A549 (cell line): ENCODE data around the gene SRRT. TPM values are rescaled to one million over a fixed set of nuclear protein-coding genes. Genes with fewer than 3 reads are reported as not detected.
"Not testable (repeated sequence)": the region's sequence is repeated elsewhere in the genome, so short reads cannot be mapped to it uniquely, and the experiment has no call there.

Experiments used
- ATAC-seq, 2 experiments: fragments of 200-7000 bp in 1 of 2; fragments of >200 bp in 1 of 2; cut with Nextera tagmentation in 1 of 2; cut with Tn5 transposase in 1 of 2; 3 replicates each; pipeline versions ENCODE4 v1.8.0 to v1.9.1; 2018 to 2020; ENCODE audit warnings: mild to moderate bottlenecking in 1 of 2, moderate library complexity in 1 of 2
- CTCF ChIA-PET: fragments of 300-600 bp; sonication (Branson Sonifier 250); formaldehyde crosslinking; extraction: SDS; loops from one replicate; lab custom pipeline; 2021; ENCODE audit warnings: antibody characterized with exemption, inconsistent platforms; lab: Yijun Ruan, JAX
- POLR2A ChIA-PET: fragments of 350-600 bp; formaldehyde crosslinking; extraction: SDS; loops from one replicate; lab custom pipeline; 2021; ENCODE audit warnings: antibody characterized with exemption, inconsistent platforms; lab: Yijun Ruan, JAX
- DNase-seq, 2 experiments: peaks; one replicate each; pipeline versions ENCODE4 v3.0.0 to v3.0.0-alpha.2; 2011 to 2016; ENCODE audit warnings: low read depth in 1 of 2, low spot score in 1 of 2
- FAIRE-seq: peaks from 2 replicates; lab custom pipeline; 2011; peaks lifted over from hg19 to GRCh38; lab: Jason Lieb, UNC
- H3K27ac ChIP-seq, 2 experiments: fragments of >200 bp; sonication (Bioruptor Twin); formaldehyde crosslinking; 3 replicates each; pipeline ENCODE4 v1.5.1; 2016 to 2017
- H3K4me1 ChIP-seq: fragments of >200 bp; sonication (Bioruptor Twin); formaldehyde crosslinking; 3 replicates; pipeline ENCODE4 v1.6.1; 2016
- H3K4me2 ChIP-seq: fragments of >200 bp; sonication (Bioruptor Twin); formaldehyde crosslinking; 3 replicates; pipeline ENCODE4 v1.6.1; 2016
- H3K4me3 ChIP-seq: fragments of >200 bp; sonication (Bioruptor Twin); formaldehyde crosslinking; 3 replicates; pipeline ENCODE4 v1.5.1; 2016
- H3K9me3 ChIP-seq: fragments of >200 bp; sonication (Bioruptor Twin); formaldehyde crosslinking; 3 replicates; pipeline ENCODE4 v1.6.1; 2016
- CEBPB ChIP-seq, 2 experiments: fragments of >200 bp in 1 of 2; sonication (Bioruptor Twin) in 1 of 2; formaldehyde crosslinking in 1 of 2; IDR thresholded peaks; 2 replicates each; pipeline ENCODE4 v1.6.1; 2012 to 2016
- EHMT2 ChIP-seq: fragments of 200-600 bp; sonication (generic); IDR thresholded peaks from 2 replicates; pipeline ENCODE4 v1.6.1; 2016; ENCODE audit warnings: antibody characterized with exemption, low read depth, mild to moderate bottlenecking, moderate library complexity
- FOSL2 ChIP-seq, 2 experiments: fragments of 450-650 bp in 1 of 2; fragments of >200 bp in 1 of 2; sonication (Bioruptor Twin) in 1 of 2; formaldehyde crosslinking; IDR thresholded peaks; 2 replicates each; pipeline versions ENCODE4 v1.5.0 to v1.6.1; 2016 to 2020; ENCODE audit warnings: mild to moderate bottlenecking in 1 of 2, moderate library complexity in 1 of 2
- HDAC2 ChIP-seq: fragments of 200-600 bp; sonication (generic); IDR thresholded peaks from 2 replicates; pipeline ENCODE4 v1.6.1; 2016
- HOXA7 ChIP-seq: fragments of 250-450 bp; sonication (Bioruptor Pico); IDR thresholded peaks from 2 replicates; pipeline ENCODE4 v1.5.0; 2020; ENCODE audit warnings: mild to moderate bottlenecking, moderate library complexity
- HOXB13 ChIP-seq: fragments of 250-450 bp; sonication (Bioruptor Pico); IDR thresholded peaks from 2 replicates; pipeline ENCODE4 v1.5.0; 2020; ENCODE audit warnings: low read depth, mild to moderate bottlenecking, moderate library complexity
- JUNB ChIP-seq: fragments of >200 bp; sonication (Bioruptor Twin); formaldehyde crosslinking; IDR thresholded peaks from 2 replicates; pipeline ENCODE4 v1.6.1; 2016
- KDM5A ChIP-seq: fragments of 200-600 bp; sonication (generic); IDR thresholded peaks from 2 replicates; pipeline ENCODE4 v1.6.1; 2016; ENCODE audit warnings: antibody characterized with exemption, mild to moderate bottlenecking
- MAZ ChIP-seq: fragments of 150-350 bp; IDR thresholded peaks from 2 replicates; pipeline ENCODE4 v1.6.1; 2014; ENCODE audit warnings: antibody characterized with exemption, low read depth, low read length, borderline replicate concordance
- NFE2L2 ChIP-seq: fragments of 150-350 bp; conservative IDR thresholded peaks from 2 replicates; pipeline ENCODE4 v1.6.1; 2014; ENCODE audit warnings: low read length
- NPAS2 ChIP-seq: fragments of 250-450 bp; sonication (Bioruptor Pico); IDR thresholded peaks from 2 replicates; pipeline ENCODE4 v1.8.0; 2022; ENCODE audit warnings: mild to moderate bottlenecking, moderate library complexity, borderline replicate concordance
- PHF8 ChIP-seq: fragments of 200-600 bp; sonication (generic); IDR thresholded peaks from 2 replicates; pipeline ENCODE4 v1.6.1; 2016; ENCODE audit warnings: low read depth, mild to moderate bottlenecking, antibody characterized with exemption, moderate library complexity, borderline replicate concordance
- RARB ChIP-seq: fragments of 250-450 bp; sonication (Bioruptor Pico); IDR thresholded peaks from 2 replicates; pipeline ENCODE4 v1.8.0; 2021; ENCODE audit warnings: mild to moderate bottlenecking, moderate library complexity
- RCOR1 ChIP-seq: fragments of 150-350 bp; IDR thresholded peaks from 2 replicates; pipeline ENCODE4 v1.6.1; 2014; ENCODE audit warnings: antibody characterized with exemption, low read length, low read depth
- SREBF2 ChIP-seq: fragments of 450-650 bp; IDR thresholded peaks from 2 replicates; pipeline ENCODE4 v1.6.1; 2014; ENCODE audit warnings: mild to moderate bottlenecking, moderate library complexity
- TP53 ChIP-seq: fragments of 250-450 bp; sonication (Bioruptor Pico); IDR thresholded peaks from 2 replicates; pipeline ENCODE4 v1.5.0; 2021; ENCODE audit warnings: mild to moderate bottlenecking, moderate library complexity
- ZC3H11A ChIP-seq: fragments of 450-650 bp; IDR thresholded peaks from 2 replicates; pipeline ENCODE4 v1.6.1; 2014; ENCODE audit warnings: antibody characterized with exemption, mild to moderate bottlenecking
- ZFP36 ChIP-seq: fragments of 450-650 bp; IDR thresholded peaks from 2 replicates; pipeline ENCODE4 v1.6.1; 2014; ENCODE audit warnings: borderline replicate concordance; ENCODE audit not compliant: partially characterized antibody
- WGBS: methylation state at CpG from one replicate; pipeline ENCODE4 v1.1.6; 2017; ENCODE audit errors: missing lambda C conversion rate; 5-methylcytosine and 5-hydroxymethylcytosine counted together
- polyA plus RNA-seq, 4 experiments: library from polyadenylated mRNA; depleted of rRNA in 3 of 4; stranded (reverse); fragments of >200 nt; fragmentation: RNase III in 1 of 4; extraction: RNeasy Plus Mini Kit Qiagen cat#74134 plus additional on column Dnase treatment in 1 of 4; gene quantifications; 2 replicates in 3 of 4; 3 replicates in 1 of 4; pipeline ENCODE4 v1.2.3, GENCODE V29; 2011 to 2017
- TF ChIP-seq, protein P1 (sequence below): IDR thresholded peaks from 2 replicates; pipeline ENCODE4 v1.6.1; 2012
- TF ChIP-seq, protein P2 (sequence below): fragments of 250-450 bp; sonication (Bioruptor Pico); IDR thresholded peaks from 2 replicates; pipeline ENCODE4 v1.5.0; 2021; ENCODE audit warnings: mild to moderate bottlenecking, moderate library complexity, borderline replicate concordance
- TF ChIP-seq, protein P3 (sequence below): fragments of 250-450 bp; sonication (Bioruptor Pico); IDR thresholded peaks from 2 replicates; pipeline ENCODE4 v1.5.0; 2020; ENCODE audit warnings: low read depth, mild to moderate bottlenecking, moderate library complexity
- TF ChIP-seq, protein P4 (sequence below): fragments of >200 bp; sonication (Bioruptor Twin); formaldehyde crosslinking; IDR thresholded peaks from 3 replicates; pipeline ENCODE4 v1.5.1; 2016

The SRRT gene
- polyA plus RNA-seq, 2 of the 4 experiments (the other 2 are of a cell fraction): 49.9 to 194 TPM

DNA sequence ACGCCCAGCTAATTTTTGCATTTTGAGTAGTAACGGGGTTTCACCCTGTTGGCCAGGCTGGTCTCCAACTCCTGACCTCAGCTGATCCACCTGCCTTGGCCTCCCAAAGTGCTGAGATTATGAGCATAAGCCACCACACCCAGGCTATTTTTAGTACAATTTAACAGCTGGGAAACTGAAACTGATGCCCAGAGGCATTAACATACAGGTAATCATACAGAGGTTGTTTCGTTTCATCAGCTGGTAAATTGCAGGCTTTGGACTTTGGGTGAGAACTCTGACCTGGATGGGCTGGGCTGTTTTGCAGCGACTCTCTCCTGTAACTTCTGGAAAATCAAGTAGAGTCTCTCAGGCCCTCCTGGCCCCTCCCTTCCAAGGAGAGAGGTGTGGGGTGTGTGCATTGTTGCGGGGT is 27.0 kb downstream of the SRRT start:
- DNase-seq: no peak
- CTCF ChIA-PET: interaction anchor here (0.8 to 7.3 kb wide), 8 partner anchors 10 to 381 kb away, joined by 3 to 45 read pairs (median 3); no protein-coding TSS in a partner anchor
- Histone ChIP-seq H3K4me2 (no peak overlapping the region), H3K4me3 (no peak overlapping the region), H3K4me1 (no peaks in the 10 kb centered on the region), H3K27ac (no peak overlapping the region), H3K9me3 (no peaks in the 10 kb centered on the region; the same call in 2 of the 3 replicates)
- TF ChIP-seq PHF8: no peak
- no peak for TF ChIP-seq RCOR1
- TF ChIP-seq HDAC2: no peak
- TF ChIP-seq TP53 (CRISPR knock-in tag): no peak
- TF ChIP-seq FOSL2 (IDR thresholded peaks at IDR 0.05): no peak
- no peak for TF ChIP-seq FOSL2 (CRISPR knock-in tag; IDR thresholded peaks at IDR 0.05)
- TF ChIP-seq JUNB: no peak
- TF ChIP-seq HOXB13 (CRISPR knock-in tag): no peak
- no peak for TF ChIP-seq HOXA7 (CRISPR knock-in tag)
- no peak for TF ChIP-seq CEBPB (IDR thresholded peaks at IDR 0.05)
- no peak for TF ChIP-seq NPAS2 (CRISPR knock-in tag)
- POLR2A ChIA-PET: interaction anchor here (0.7 kb wide), 1 partner anchor 63 kb away, joined by 5 read pairs; no protein-coding TSS in a partner anchor
- 63% methylated on average over 5 of the region's 5 CpGs for WGBS
- no peak for ATAC-seq
- no peak for FAIRE-seq

DNA sequence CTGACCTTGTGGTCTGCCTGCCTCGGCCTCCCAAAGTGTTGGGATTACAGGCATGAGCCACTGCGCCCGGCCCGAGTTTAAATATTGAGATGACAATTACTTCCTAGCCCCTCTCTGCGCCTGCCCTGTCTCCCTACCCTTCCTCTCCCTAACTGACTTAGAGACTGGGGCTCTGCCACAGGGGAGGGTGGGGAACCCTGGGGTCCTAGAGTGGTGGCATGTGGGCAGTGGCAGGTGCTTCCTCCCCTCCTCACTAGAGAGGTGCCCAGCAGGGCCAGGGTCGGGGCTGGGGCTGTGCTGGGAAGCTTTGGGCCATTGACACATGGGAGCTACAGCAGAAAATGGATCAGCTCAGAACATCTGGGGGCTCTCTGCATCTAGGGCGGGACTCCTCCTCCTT is 27.7 kb downstream of the SRRT start:
- 54% methylated on average over 7 of the region's 7 CpGs for WGBS
- TF ChIP-seq HDAC2: no peak
- TF ChIP-seq, protein P1, sequence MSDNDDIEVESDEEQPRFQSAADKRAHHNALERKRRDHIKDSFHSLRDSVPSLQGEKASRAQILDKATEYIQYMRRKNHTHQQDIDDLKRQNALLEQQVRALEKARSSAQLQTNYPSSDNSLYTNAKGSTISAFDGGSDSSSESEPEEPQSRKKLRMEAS: no peak
- TF ChIP-seq NFE2L2: no peak
- no peak for TF ChIP-seq MAZ
- no peak for TF ChIP-seq KDM5A
- TF ChIP-seq SREBF2: no peak
- TF ChIP-seq, all 56 proteins: peak for 0
- Histone ChIP-seq H3K4me3 (no peak overlapping the region), H3K4me2 (no peak overlapping the region), H3K27ac (no peak overlapping the region), H3K9me3 (no peaks in the 10 kb centered on the region; the same call in 2 of the 3 replicates), H3K4me1 (no peaks in the 10 kb centered on the region)
- DNase-seq (no peak), ATAC-seq (no peak), FAIRE-seq (no peak)
- ChIA-PET POLR2A (interaction anchor here (0.7 kb wide), 1 partner anchor 62 kb away, joined by 5 read pairs; no protein-coding TSS in a partner anchor), CTCF (interaction anchor here (0.9 to 7.3 kb wide), 5 partner anchors 8 to 290 kb away, joined by 3 to 45 read pairs (median 3); partner anchors contain the start of gene ACHE)

DNA sequence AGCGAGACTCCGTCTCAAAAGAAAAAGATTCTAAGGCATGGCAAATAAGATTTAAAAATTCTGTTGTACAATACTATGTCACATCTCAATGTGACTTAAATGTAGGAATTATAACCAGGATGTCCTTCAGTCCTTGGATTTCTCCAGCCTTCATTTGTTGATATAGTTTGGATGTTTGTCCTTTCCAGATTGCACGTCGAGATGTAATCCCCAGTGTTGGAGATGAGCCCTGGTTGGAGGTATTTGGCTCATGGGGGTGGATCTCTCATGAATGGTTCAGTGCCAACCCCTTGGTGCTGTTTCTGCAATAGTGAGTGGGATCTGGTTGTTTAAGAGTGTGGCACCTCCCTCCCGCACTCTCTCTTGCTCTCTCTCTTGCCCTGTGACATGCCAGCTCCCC is 33.6 kb downstream of the SRRT start:
- Histone ChIP-seq H3K4me1 (no peaks in the 10 kb centered on the region), H3K4me2 (no peak overlapping the region), H3K27ac (no peak overlapping the region), H3K4me3 (no peak overlapping the region), H3K9me3 (no peaks in the 10 kb centered on the region; the same call in 2 of the 3 replicates)
- FAIRE-seq (no peak), ATAC-seq (no peak), DNase-seq (no peak)
- POLR2A ChIA-PET: no interaction called here
- CTCF ChIA-PET: interaction anchor here (3.2 kb wide), 1 partner anchor 151 kb away, joined by 10 read pairs; no protein-coding TSS in a partner anchor
- TF ChIP-seq EHMT2: no peak
- 83% methylated on average over 5 of the region's 5 CpGs for WGBS

DNA sequence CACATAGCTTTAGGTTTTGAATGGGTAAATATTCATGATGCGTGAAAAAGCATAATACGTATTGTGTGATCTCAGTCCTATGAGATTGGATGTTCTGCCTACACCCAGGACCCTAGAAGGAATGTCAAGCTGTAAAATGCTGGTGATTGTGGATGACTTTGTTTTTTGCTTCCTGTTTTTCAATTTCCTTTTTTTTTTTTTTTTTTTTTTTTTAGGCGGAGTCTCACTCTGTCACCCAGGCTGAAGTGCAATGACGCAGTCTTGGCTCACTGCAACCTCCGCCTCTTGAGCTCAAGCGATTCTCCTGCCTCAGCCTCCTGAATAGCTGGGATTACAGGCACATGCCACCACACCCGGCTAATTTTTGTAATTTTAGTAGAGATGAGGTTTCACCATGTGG is 35.5 kb downstream of the SRRT start:
- not testable (repeated sequence) for H3K9me3 ChIP-seq, ATAC-seq, H3K27ac ChIP-seq, H3K4me1 ChIP-seq, FAIRE-seq, H3K4me2 ChIP-seq, H3K4me3 ChIP-seq, DNase-seq
- WGBS: 72% methylated on average over 7 of the region's 7 CpGs
- POLR2A ChIA-PET: interaction anchor here (0.6 kb wide), 1 partner anchor 35 kb away, joined by 3 read pairs; the partner anchor contains the start of gene SRRT
- CTCF ChIA-PET: interaction anchor here (0.6 to 3.2 kb wide), 3 partner anchors 16 to 1380 kb away, joined by 3 to 13 read pairs (median 10); partner anchors contain the start of gene ACHE

DNA sequence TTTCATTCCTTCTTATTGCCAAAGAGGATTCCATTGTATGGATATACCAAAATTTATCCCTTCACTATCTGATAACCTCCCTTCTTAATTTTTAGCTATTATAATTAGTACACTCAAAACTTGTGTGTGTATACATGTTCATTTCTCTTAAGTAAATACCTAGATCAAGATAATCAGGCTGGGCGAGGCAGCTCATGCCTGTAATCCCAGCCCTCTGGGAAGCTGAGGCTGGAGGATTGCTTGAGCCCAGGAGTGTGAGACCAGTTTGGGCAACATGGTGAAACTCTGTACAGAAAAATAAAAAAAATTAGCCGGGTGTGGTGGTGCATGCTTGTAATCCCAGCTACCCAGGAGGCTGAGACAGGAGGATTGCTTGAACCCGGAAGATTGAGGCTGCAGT is 36.6 kb downstream of the SRRT start:
- no peak for FAIRE-seq
- POLR2A ChIA-PET: no interaction called here
- TF ChIP-seq, protein P2, sequence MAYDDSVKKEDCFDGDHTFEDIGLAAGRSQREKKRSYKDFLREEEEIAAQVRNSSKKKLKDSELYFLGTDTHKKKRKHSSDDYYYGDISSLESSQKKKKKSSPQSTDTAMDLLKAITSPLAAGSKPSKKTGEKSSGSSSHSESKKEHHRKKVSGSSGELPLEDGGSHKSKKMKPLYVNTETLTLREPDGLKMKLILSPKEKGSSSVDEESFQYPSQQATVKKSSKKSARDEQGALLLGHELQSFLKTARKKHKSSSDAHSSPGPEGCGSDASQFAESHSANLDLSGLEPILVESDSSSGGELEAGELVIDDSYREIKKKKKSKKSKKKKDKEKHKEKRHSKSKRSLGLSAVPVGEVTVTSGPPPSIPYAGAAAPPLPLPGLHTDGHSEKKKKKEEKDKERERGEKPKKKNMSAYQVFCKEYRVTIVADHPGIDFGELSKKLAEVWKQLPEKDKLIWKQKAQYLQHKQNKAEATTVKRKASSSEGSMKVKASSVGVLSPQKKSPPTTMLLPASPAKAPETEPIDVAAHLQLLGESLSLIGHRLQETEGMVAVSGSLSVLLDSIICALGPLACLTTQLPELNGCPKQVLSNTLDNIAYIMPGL (CRISPR knock-in tag): no peak
- TF ChIP-seq, protein P3, sequence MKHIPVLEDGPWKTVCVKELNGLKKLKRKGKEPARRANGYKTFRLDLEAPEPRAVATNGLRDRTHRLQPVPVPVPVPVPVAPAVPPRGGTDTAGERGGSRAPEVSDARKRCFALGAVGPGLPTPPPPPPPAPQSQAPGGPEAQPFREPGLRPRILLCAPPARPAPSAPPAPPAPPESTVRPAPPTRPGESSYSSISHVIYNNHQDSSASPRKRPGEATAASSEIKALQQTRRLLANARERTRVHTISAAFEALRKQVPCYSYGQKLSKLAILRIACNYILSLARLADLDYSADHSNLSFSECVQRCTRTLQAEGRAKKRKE (CRISPR knock-in tag): no peak
- TF ChIP-seq ZC3H11A: no peak
- TF ChIP-seq ZFP36: no peak
- TF ChIP-seq, protein P4, sequence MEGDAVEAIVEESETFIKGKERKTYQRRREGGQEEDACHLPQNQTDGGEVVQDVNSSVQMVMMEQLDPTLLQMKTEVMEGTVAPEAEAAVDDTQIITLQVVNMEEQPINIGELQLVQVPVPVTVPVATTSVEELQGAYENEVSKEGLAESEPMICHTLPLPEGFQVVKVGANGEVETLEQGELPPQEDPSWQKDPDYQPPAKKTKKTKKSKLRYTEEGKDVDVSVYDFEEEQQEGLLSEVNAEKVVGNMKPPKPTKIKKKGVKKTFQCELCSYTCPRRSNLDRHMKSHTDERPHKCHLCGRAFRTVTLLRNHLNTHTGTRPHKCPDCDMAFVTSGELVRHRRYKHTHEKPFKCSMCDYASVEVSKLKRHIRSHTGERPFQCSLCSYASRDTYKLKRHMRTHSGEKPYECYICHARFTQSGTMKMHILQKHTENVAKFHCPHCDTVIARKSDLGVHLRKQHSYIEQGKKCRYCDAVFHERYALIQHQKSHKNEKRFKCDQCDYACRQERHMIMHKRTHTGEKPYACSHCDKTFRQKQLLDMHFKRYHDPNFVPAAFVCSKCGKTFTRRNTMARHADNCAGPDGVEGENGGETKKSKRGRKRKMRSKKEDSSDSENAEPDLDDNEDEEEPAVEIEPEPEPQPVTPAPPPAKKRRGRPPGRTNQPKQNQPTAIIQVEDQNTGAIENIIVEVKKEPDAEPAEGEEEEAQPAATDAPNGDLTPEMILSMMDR: no peak
- TF ChIP-seq RARB (CRISPR knock-in tag): no peak

More for the DNA sequence above, 36.6 kb downstream of the SRRT start:
- no peaks in the 10 kb centered on the region for H3K9me3 ChIP-seq
- 75% methylated on average over 3 of the region's 3 CpGs for WGBS
- H3K4me3 ChIP-seq: no peak overlapping the region
- ATAC-seq (no peak), DNase-seq (no peak)
- H3K4me2 ChIP-seq: no peak overlapping the region
- CTCF ChIA-PET: interaction anchor here (0.6 to 2.7 kb wide), 5 partner anchors 10 to 504 kb away, joined by 3 to 13 read pairs (median 4); partner anchors contain the start of gene ACHE
- H3K27ac ChIP-seq: no peak overlapping the region
- no peaks in the 10 kb centered on the region for H3K4me1 ChIP-seq
